NCI-H2227 treated with DMSO at 0.1 percent for 48 hours (cell line): ENCODE measurements around the gene STAG3.
"Not testable (repeated sequence)": the region's sequence is repeated elsewhere in the genome, so short reads cannot be mapped to it uniquely, and the experiment has no call there.

Experiments used
- DNase-seq: peaks from one replicate; lab custom pipeline; 2025; lab: John Stamatoyannopoulos, UW

The STAG3 gene

GRCh38 chr7:100212631-100213286, 35.0 kb downstream of the STAG3 start:
- no peak for DNase-seq

GRCh38 chr7:100213672-100214071, 36.0 kb downstream of the STAG3 start:
- no peak for DNase-seq

- DNase-seq = not testable (repeated sequence)
These were observed 36.6 kb downstream of the STAG3 start for GRCh38 chr7:100214356-100214755.

- DNase-seq = no peak
These were observed 38.2 kb downstream of the STAG3 start for GRCh38 chr7:100215895-100216294.

GRCh38 chr7:100217934-100218333, 40.2 kb downstream of the STAG3 start:
- DNase-seq = peak; percentile 36

DNA sequence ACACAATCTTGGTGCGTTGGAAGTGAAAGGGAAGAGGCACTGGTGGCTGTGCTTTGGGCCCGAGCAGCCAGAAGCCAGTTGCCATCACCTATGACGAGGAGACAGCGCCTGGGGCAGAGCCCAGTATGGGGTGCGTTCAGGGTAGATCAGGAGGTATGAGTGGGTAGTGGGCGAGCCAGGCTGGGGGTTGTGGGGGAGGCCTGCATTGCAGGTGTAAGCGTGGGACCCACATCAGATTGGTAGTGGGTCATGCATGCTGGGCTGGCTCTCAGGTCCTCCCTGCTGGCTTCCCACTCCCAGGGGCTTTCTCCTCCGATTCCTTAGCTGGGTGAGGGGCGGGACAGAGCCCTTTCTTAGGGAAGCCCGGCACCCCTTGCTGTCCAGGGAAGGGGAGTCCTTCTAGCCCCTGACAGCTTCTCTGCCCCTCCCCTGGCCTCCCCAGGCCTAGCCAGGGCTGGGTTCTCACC, 41.6 kb downstream of the STAG3 start:
- DNase-seq = no peak

DNA sequence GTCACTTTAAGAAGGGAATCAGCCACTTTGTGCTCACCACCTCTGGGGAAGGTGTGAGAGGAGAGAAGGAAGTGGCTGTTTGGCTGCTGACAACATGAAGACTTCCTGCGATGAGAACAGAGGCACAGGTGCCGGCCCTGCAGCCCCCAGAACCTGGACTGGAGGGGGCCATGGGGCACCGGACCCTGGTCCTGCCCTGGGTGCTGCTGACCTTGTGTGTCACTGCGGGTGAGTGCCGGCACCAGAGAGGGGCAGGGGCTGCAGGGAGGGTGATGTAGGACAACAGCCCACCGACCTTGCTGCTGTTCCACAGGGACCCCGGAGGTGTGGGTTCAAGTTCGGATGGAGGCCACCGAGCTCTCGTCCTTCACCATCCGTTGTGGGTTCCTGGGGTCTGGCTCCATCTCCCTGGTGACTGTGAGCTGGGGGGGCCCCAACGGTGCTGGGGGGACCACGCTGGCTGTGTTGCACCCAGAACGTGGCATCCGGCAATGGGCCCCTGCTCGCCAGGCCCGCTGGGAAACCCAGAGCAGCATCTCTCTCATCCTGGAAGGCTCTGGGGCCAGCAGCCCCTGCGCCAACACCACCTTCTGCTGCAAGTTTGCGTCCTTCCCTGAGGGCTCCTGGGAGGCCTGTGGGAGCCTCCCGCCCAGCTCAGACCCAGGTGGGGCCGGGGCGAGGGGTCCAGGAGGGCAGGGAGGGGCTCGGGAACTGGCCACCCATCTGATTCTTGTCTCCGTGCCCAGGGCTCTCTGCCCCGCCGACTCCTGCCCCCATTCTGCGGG, 42.3 kb downstream of the STAG3 start, which contains the start of gene PVRIG:
TSS of gene PVRIG (plus strand) at position 149 of the 785 bp plus-strand sequence. CDS start at position 171, 22 bp downstream.
- not testable (repeated sequence) for DNase-seq

GRCh38 chr7:100220586-100221230, 43.0 kb downstream of the STAG3 start:
- DNase-seq = no peak

DNA sequence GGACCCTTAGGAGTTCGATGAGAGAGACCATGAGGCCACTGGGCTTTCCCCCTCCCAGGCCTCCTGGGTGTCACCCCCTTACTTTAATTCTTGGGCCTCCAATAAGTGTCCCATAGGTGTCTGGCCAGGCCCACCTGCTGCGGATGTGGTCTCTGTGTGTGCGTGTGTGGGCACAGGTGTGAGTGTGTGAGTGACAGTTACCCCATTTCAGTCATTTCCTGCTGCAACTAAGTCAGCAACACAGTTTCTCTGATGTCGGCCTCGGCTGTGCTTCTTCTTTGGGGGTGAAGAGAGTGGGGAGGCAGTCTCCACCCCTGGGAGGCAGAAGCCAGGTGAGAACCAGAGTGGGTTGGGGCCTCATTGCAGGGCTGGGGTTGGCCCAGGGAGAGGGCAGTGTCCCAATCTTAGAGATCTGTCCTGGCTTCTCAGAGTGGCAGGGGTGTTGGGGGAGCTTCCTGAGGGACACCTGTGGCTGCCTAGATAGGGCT, 43.6 kb downstream of the STAG3 start:
- no peak for DNase-seq

- no peak for DNase-seq
These were observed 44.2 kb downstream of the STAG3 start for GRCh38 chr7:100221767-100222444.

DNA sequence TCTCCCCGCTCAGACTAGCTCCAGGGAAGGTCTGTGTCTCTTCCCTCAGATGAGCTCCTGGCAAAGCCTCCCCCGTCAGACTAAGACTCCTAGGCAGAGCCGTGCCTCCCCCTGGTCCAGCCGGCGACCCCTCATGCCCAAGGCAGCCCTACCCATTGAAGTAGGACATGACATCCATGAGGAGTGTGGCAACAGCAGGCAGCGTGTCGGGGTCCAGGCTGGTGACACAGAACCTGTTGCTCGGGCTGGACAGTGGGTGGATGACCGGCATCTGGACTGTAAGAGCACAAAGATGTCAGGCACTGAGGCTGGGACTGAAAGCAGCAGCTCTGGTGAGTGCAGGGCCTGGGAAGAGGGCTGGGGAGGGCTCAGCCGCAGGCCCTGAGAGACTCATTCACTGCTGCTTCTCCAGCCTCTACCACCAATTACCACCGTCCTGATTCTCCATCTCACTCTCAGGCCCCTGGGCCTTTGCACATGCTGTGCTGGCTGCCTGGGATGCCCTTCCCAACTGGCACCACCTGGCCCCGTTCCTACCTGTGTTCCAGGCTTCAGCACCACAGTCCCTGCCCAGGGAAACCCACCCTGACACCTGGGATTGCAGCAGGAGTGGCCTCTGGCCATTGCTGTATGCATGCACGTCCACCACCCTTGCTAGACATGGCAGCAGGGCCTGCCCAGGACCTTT, 44.9 kb downstream of the STAG3 start:
- no peak for DNase-seq

DNA sequence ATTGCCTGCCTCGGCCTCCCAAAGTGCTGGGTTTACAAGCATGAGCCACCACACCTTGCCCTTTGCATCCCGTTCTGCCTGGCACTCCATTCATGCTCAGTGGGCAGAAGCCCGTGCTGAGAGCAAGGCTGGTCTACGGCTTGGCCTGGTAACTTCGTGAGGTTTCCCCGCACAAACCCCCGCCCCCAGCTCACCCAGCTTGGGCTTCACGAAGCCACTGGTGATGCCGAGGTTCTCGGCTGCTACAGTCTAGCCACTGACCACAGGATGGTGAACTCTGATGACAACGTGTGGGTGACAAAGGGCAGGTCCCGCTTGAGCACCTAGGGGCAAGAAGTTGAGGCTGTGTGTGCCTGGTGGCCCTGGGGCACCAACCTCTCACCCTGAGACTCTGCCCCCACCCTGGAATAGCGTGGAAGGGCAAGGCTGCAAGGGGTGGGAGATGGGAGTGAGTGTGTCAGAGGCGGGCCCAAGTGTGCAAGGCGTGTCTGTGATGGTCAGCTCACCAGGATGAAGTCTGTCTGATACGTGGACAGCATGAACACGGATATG, 45.7 kb downstream of the STAG3 start:
- not testable (repeated sequence) for DNase-seq

DNA sequence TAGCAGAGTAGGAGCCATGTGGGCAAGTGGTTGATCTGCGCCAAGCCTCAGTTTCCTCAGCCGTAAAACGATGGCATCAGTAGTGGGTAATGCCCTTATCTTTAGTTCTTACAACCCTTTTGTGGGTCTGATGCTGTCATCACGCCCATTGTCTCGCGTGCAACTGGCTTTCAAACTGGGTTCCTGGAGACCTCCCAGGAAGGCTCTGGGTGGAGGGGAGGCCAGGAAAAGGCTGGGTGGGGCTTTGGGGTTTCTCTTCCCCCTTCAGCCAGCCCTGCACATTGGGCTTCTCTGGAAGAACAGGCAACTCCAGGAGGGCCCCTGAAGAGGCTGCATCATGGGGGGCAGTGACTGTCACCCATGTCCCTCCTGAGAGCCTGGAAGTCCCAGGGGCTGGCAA, 47.2 kb downstream of the STAG3 start:
- not testable (repeated sequence) for DNase-seq

- not testable (repeated sequence) for DNase-seq
These were observed 57.1 kb downstream of the STAG3 start for GRCh38 chr7:100234660-100235317.

GRCh38 chr7:100239975-100240374, 62.3 kb downstream of the STAG3 start:
- not testable (repeated sequence) for DNase-seq

- not testable (repeated sequence) for DNase-seq
These were observed 65.7 kb downstream of the STAG3 start for GRCh38 chr7:100243385-100243784.

GRCh38 chr7:100244988-100245605, 67.4 kb downstream of the STAG3 start:
- DNase-seq = not testable (repeated sequence)

GRCh38 chr7:100246121-100246864, 68.6 kb downstream of the STAG3 start:
- not testable (repeated sequence) for DNase-seq

- DNase-seq = not testable (repeated sequence)
These were observed 69.1 kb downstream of the STAG3 start for GRCh38 chr7:100246865-100247137.
